ENCODE measurements around the gene ZCWPW2. TPM values are rescaled to one million over a fixed set of nuclear protein-coding genes. Genes with fewer than 3 reads are reported as not detected.

Gene ZCWPW2
- total and polyA plus RNA-seq, 9 of the 15 experiments (the other 6 are each of a cell fraction or from before 2014, with no cell fraction given), result 0.10 to 0.77 (median 0.44) TPM

- FAIRE-seq, result no peak
- BruUV-seq (replicated peaks), result no TSS peak
- no peak for ATAC-seq
These were observed 22.0 kb upstream of the ZCWPW2 start for GRCh38 chr3:28326458-28326926.

More at GRCh38 chr3:28326458-28326926, 22.0 kb upstream of the ZCWPW2 start:
- Histone ChIP-seq H3K4me1 (replicated peaks in 1 of 2; ENCODE audit: control insufficient read depth in 2 of 2, insufficient read depth in 2 of 2, low read length in 2 of 2) (no peaks in the 10 kb centered on the region), H3K36me3 (ENCODE audit: control insufficient read depth, insufficient read depth, low read length) (peaks cover 60% of the 10 kb centered on the region), H3K9me3 (replicated peaks; ENCODE audit: control insufficient read depth, insufficient read depth, low read depth, low read length) (no peaks in the 10 kb centered on the region), H3K4me3 (no peak overlapping the region), H3K4me2 (ENCODE audit: insufficient read depth, low read length) (no peak overlapping the region), H3K79me2 (ENCODE audit: control insufficient read depth, insufficient read depth, low read length) (no peaks in the 10 kb centered on the region), H2AFZ (ENCODE audit: low read depth, low read length) (no peak overlapping the region), H3K27me3 (ENCODE audit: control insufficient read depth in 2 of 2, insufficient read depth in 2 of 2, low read length in 2 of 2) (no peaks in the 10 kb centered on the region), H4K20me1 (replicated peaks; ENCODE audit: control insufficient read depth, insufficient read depth, low read length) (no peaks in the 10 kb centered on the region), H3K27ac (ENCODE audit: extremely low read depth, low read depth, low read length) (no peak overlapping the region), H3K9ac (ENCODE audit: insufficient read depth in 1 of 2, low read depth in 2 of 2, low read length in 2 of 2) (no peak overlapping the region), H3K9me1 (ENCODE audit: control insufficient read depth, insufficient read depth, low read length) (no peaks in the 10 kb centered on the region)
- in situ Hi-C loops (cut with MboI), result no loop called here
- ChIA-PET POLR2A (interaction anchor here (1.2 to 1.3 kb wide), 2 partner anchors 9 to 22 kb away, joined by 3 read pairs; partner anchors contain the start of genes AZI2 and ZCWPW2), CTCF (ENCODE audit: low intra/inter-chr PET ratio) (no interaction called here)
- no peak for DNase-seq (ENCODE audit: extremely low read depth in 1 of 4, low spot score in 3 of 4)
- WGBS (ENCODE audit: insufficient coverage, low coverage, missing lambda C conversion rate), result 68% methylated on average over 2 of the region's 2 CpGs
- TF ChIP-seq SRSF9 (IDR thresholded peaks at IDR 0.05; ENCODE audit: borderline replicate concordance, low read depth, low read length) (no peak), CHD4 (IDR thresholded peaks at IDR 0.05; ENCODE audit: insufficient read depth, insufficient replicate concordance, low read depth, low read length, poor library complexity, severe bottlenecking) (no peak), ETS1 (conservative IDR thresholded peaks at IDR 0.05; ENCODE audit: control insufficient read depth, low read depth, low read length) (no peak), BRCA1 (IDR thresholded peaks at IDR 0.05) (no peak), BRCA1 (CRISPR knock-in tag; IDR thresholded peaks at IDR 0.05) (no peak), GATA2 (CRISPR knock-in tag; IDR thresholded peaks at IDR 0.05) (peak; percentile 23; the same call in 1 of the 2 replicates)
- intact Hi-C loops (cut with micrococcal nuclease), result loop anchor here (10.0 kb wide), 1 partner anchor 1012 kb away; no protein-coding TSS in a partner anchor
